Brain pericyte (primary cell): ENCODE results near the gene TTC3.

Experiments used
- DNase-seq: peaks from one replicate; pipeline ENCODE4 v3.0.0-alpha.2; 2012; ENCODE audit warnings: low read depth, low spot score

The TTC3 gene

GRCh38 chr21:37224861-37225839, 152.1 kb downstream of the TTC3 start:
- no peak for DNase-seq

- no peak for DNase-seq
These were observed 153.2 kb downstream of the TTC3 start for GRCh38 chr21:37226041-37226920.

GRCh38 chr21:37227071-37228002, 154.3 kb downstream of the TTC3 start:
- DNase-seq, result no peak

DNA sequence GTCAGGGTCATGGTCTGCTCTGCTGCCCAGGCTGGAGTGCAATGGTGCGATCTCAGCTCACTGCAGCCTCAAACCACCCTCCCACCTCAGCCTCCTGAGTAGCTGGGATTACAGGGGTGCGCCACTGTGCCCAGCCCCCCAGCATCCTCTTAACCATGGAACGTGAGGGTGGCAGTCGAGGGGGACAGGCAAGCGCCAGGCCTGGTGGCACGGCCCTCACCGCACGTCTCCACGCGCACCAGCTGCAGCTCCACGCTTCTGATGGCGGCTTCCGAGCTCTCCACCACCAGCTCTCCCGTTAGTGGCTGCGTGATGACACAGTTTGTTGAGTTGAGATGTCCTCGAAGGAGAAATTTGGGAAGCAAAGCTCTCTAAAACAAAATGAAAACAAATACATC, 154.9 kb downstream of the TTC3 start:
- DNase-seq, result no peak

GRCh38 chr21:37230632-37231248, 157.7 kb downstream of the TTC3 start:
- no peak for DNase-seq

GRCh38 chr21:37231249-37231645, 158.2 kb downstream of the TTC3 start:
- DNase-seq, result no peak

GRCh38 chr21:37231671-37232070, 158.6 kb downstream of the TTC3 start:
- no peak for DNase-seq

GRCh38 chr21:37232274-37233018, 159.4 kb downstream of the TTC3 start:
- no peak for DNase-seq

GRCh38 chr21:37233551-37234146, 160.6 kb downstream of the TTC3 start:
- DNase-seq, result no peak

GRCh38 chr21:37237346-37237745, 164.3 kb downstream of the TTC3 start:
- DNase-seq, result no peak

GRCh38 chr21:37237764-37238163, 164.7 kb downstream of the TTC3 start:
- no peak for DNase-seq

GRCh38 chr21:37240978-37241377, 167.9 kb downstream of the TTC3 start:
- no peak for DNase-seq

- no peak for DNase-seq
These were observed 168.4 kb downstream of the TTC3 start for GRCh38 chr21:37241426-37241825.

DNA sequence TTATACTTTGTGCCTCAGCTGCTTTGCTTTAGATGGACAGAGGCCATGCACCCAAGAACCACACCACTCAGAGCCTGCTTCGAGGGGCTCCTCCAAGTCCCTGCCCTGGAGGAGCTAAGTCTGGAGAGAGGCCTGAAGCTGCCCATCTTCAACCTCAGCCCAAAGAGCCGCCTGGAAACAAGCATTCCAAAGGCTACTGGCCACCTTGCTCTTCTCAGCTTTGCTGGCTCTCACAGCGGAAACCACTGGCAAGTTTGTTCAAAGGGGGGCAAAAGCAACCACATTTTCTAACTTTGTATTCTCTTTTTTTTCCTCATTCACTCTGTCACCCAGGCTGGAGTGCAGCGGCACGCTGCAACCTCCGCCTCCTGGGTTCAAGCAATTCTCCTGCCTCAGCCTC, 170.9 kb downstream of the TTC3 start:
- DNase-seq, result no peak

DNA sequence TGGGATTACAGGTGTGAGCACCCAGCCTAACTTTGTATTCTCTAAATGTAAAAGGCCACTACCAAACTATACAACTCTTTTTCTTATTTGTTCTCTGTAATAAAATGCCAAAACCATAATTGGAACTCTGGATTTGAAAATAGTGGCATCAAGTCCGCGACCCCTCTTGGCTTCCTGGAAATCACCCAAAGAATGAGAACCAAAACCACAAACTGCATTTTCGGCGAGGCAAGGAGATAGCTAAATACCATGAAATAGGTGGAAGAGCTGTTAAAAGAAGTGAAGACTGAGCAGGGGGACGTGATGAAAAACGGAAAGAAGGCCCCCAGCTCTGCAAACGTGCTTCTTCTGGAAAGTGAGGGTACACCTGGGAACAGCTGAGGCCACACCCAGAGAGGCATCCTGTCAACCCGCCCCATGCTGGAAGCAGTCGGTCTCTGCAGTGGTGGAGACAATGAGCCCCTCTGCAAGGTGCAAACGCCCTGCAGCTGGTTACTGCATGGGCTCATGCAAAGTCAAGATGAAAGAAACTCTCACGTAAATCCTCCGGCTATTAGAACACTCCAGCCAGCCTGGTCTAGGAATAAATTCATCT, 171.5 kb downstream of the TTC3 start:
- no peak for DNase-seq

- DNase-seq, result no peak
These were observed 172.1 kb downstream of the TTC3 start for GRCh38 chr21:37245151-37245550.

GRCh38 chr21:37248298-37248697, 175.2 kb downstream of the TTC3 start:
- DNase-seq, result no peak

DNA sequence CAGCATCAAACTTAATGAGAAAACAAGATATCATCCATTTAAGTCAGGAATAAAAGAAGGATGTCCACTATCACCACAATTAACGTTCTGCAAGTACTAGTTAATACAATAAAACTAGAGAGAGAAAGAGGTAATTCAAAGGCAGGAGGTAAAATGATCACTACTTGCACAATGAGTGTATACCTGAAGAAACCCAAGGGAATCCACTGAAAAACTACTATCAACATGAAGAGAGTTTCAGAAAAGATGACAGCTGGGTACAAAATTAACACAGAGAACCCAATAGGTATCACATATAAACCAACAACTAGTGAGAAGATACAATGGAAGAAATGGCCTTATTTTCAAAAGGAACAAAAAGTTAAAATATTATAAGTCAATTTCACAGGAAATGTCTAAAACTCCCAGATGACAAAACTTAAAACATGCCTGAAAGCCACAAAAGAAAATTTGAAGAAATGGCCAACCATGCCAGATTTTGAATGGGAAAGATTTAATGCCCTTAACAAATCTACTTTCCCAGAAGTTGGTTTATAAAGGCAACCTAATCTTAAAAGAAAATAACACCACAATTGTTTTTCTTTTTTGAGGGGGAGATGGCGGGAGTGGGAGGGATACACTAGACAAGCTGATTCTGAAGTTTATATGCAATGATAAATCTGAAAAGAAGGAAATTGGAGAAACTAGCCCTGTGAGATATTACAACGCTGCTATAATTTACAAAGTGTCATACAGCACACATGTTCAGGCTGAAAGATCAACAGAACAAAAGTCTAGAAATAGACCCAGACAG, 176.3 kb downstream of the TTC3 start:
- DNase-seq, result no peak

GRCh38 chr21:37251294-37251634, 178.2 kb downstream of the TTC3 start:
- DNase-seq, result no peak
